Head of caudate nucleus (tissue), 42 donors: ENCODE results near the gene LIX1.
"Not testable (repeated sequence)": the region's sequence is repeated elsewhere in the genome, so short reads cannot be mapped to it uniquely, and the experiment has no call there.

Experiments
- DNase-seq, 42 donors: peaks; one replicate each; pipeline versions ENCODE4 v3.0.0 to v3.0.0-alpha.2; 2020 to 2021; ENCODE audit warnings: mixed read lengths in 7 of 42
- intact Hi-C: fragments of 100-400 bp; cut with DNase I; formaldehyde crosslinking; loops from one replicate; pipeline ENCODE4 v1.15.0; 2022

The LIX1 gene

DNA sequence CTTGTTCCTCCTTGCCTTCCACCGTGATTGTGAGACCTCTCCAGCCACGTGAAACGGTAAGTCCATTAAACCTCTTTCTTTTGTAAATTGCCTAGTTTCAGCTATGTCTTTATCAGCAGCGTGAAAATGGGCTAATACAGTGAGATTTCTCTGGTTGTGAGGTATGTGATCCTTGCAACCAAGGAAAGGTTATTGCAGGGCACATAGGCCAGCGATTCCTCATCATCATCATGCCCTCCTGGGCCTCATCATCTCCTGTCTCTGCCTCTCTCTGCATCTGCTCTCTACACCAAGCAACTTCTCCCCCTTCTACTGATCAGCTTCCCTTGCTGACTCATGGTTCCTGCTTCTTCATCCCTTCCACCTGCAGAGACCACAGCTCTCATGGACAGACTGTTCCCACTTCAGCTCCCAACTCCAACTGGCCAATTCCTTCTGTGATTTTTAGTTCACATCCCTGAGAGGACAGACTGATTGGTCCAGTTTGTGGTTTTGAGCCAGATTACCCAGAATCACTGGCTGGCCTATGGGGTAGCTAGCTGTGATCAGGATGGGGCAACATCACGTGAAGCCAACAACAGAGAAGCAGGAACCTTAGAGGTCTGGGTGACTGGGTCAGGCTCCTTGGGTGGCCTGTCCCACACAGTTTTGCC is 53.1 kb downstream of the LIX1 start:
- intact Hi-C loops: no loop called here
- DNase-seq: no peak

DNA sequence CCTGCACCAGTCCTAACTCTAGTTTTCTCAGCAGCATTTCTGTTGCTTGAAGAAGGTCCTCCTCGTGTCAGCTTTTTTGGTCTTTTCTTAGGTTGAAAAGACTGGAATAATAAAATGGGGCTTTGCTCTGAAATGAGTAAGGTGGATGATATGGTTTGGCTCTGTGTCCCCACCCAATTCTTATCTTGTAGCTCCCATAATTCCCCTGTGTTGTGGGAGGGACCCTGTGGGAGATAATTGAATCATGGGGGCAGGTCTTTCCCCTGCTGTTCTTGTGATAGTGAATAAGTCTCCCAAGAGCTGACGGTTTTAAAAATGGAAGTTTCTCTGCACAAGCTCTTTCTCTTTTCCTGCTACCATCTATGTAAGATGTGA is 53.6 kb downstream of the LIX1 start:
- no peak for DNase-seq
- intact Hi-C loops: no loop called here

DNA sequence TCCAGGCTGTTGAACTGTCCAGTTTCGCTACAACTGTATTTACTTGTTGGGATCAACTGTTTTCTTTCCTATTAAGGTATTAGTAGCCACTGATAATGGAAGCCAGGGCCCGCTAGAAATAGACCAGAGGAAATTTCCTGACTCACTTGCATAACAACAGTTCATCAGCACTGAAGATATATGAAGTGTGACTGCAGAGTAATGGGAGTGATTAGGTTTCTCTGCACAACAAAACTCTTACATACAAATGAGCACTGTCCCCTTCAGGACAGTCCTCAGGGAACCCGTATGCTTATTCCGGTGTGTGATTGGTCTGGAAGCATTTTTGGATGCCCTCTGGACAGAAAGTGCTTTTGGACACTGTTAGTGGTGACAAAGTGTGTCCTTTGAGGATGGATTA is 55.3 kb downstream of the LIX1 start:
- no peak for DNase-seq
- intact Hi-C loops: no loop called here

DNA sequence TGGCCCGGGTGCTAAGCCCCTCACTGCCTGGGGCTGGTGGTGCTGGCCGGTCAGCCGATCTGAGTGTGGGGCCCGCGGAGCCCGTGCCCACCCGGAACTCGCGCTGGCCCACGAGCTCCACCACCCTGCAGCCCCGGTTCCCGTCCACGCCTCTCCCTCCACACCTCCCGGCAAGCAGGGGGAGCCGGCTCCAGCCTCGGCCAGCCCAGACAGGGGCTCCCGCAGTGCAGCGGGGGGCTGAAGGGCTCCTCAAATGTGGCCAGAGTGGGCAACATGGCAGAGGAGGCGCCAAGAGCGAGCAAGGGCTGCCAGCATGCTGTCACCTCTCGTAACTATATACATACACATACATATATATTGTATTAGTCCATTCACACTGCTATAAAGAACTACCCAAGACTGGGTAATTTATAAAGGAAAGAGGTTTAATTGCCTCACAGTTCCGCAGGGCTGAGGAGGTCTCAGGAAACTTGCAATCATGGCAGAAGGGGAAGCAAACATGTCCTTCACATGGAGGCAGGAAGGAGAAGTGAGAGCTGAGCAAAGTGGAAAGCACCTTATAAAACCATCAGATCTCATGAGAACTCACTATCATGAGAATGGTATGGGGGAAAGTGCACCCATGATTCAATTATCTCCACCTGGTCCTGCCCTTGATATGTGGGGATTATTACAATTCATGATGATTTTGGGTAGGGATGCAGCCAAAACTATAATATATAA is 56.8 kb downstream of the LIX1 start:
- intact Hi-C loops: no loop called here
- no peak for DNase-seq

DNA sequence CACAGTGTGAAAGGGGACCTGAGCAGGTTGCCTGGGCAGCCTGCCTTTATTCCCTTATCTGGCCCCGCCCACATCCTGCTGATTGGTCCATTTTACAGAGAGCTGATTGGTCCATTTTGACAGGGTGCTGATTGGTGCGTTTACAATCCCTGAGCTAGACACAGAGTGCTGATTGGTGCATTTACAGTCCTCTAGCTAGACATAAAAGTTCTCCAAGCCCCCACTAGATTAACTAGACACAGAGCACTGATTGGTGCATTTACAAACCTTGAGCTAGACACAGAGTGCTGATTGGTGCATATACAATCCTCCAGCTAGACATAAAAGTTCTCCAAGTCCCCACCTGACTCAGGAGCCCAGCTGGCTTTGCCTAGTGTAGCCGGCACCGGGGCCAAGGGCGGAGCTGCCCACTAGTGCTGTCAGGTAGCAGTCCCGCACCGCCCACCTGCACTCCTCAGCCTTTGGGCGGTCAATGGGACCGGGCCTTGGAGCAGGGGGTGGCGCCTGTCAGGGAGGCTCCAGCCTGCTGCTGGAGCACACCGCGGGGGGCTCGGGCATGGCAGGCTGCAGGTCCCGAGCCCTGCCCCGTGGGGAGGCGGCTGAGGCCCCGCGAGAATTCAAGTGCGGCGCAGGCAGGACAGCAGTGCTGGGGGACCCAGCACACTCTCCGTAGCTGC is 57.5 kb downstream of the LIX1 start:
- intact Hi-C loops, DNase-seq: not testable (repeated sequence)

DNA sequence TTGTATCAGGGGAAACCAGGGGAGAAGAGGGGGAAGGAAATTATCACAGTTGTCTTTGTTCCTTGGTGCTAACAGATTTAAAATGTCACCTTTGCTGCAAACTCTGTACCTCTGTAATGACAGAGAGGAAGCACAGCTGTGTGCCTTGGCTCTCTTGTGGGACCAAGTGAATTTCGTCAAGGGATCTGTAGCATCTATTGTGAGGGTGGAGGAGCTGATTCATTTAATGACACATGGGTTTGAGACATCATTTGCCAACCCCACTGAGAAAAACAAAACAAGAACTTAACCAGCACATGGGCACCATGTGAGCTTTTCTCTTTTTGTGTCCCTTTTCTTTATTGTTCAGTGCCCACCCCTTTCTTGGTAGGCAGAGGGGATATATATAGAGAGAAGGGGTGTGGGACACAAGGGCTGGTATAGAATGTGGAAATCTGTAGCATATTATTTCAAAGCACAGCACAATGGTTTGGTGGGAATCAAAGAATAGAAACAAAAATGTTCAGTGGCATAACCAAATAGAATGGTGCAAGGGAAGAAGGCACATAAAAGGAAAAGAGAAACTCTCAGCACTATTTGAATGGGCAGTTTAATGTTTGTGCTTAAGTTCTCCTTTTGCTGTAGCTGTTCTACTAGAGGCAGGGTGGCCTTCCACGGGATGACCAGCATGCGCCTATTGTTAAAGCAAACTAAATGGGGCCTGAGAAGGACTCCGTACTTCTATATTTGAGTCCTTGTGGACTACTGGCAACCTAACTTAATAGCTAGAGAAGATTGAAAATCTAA is 63.3 kb downstream of the LIX1 start:
- intact Hi-C loops: no loop called here
- no peak for DNase-seq

DNA sequence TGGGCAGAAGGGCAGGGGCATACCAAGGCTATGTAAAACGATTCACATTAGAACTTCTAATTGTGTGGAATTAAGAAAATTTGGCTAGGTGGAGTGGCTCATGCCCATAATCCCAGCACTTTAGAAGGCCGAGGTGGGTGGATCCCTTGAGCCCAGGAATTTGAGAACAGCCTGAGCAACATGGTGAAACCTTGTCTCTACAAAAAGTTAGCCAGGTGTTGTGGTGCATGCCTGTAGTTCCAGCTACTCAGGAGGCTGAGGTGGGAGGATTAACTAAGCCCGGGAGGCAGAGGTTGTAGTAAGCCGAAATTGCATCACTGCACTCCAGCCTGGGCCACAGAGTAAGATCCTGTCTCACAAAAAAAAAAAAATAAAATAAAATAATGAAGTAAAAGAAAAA is 65.2 kb downstream of the LIX1 start:
- intact Hi-C loops: no loop called here
- no peak for DNase-seq

DNA sequence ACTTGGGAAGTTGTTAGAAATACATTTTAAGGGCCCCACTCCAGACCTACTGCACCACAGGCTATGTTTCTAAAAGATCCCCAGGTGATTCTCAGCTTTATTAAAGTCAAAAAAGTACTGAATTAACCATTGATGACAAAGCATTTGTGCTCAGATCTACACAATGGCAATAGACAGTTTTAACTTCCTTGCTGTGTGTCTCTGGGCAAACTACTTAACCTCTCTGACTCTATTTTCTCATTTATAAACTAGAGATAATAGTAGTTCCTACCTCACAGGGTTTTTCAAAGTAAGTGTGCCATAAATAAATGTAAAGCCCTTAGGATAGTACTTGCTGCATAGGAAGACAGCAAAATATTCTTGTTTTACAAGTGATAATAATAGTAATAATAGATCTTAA is 66.3 kb downstream of the LIX1 start:
- DNase-seq: no peak
- intact Hi-C loops: no loop called here

DNA sequence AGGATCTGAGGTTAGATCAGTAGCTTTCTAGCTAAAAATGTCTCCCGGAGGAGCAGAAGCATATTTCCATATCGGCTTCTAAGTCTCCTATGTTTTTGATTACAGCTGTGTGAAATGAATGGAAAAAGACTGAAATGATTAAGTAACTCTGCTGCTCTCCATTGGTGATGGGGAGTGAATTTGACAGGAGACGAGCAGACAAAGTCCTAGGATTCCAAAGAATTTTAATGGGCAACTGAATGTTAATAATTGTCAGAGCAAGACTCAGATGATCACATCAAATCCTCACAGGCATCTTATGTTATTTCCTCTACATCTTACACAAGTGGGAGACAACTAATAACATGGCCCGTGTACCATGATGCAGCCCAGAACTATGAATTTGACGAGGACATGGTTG is 66.8 kb downstream of the LIX1 start:
- intact Hi-C loops: no loop called here
- DNase-seq: no peak

DNA sequence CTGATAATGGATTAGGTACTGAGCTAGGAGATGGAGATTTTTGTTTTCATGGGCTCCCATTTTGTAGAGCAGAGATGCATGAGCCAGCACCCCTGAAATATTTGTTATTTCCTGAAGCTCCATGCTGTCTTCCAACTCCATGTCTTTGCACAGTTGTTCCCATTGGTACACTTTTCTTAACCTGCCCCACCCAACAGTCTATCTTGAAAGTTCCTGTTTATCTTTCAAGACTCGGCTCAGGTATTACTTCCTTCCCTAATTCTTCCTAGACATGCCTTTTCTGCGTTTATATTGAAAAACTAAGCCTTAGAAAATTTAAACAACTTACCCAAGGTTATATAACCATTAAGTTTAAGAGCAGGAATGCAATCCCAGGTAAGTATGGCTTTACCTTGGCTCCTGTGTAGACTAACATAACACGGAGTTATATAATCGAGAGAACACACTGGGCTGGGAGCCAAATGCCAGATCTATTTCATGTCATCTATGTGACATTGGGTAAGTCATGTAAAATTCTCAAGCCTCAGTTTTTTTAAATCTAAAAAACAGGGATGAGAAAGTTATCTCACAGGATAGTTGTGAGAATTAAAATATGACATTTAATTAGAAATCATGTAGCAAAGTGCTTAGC is 67.4 kb downstream of the LIX1 start:
- DNase-seq: no peak

DNA sequence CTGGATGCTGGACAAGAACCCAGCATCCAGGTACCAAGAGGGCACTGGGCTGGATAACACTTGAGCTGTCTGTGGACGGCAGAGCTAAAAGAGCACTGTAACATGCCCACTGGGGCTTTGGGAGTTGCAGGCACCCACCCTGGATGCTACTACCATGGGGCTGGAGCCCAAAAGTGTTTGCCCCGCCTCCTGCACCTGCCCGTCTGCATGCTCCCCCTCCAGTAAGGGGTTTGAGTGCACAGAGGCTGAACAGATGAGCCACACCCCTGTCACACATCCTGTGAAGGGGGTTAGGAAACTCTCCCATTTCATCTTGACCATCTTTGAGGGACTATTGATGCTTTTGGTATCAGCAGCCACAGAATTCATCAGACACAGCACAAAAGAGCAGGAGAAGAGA is 69.0 kb downstream of the LIX1 start:
- no peak for DNase-seq
- intact Hi-C loops: no loop called here

More for the DNA sequence above, 67.4 kb downstream of the LIX1 start:
- intact Hi-C loops: no loop called here

DNA sequence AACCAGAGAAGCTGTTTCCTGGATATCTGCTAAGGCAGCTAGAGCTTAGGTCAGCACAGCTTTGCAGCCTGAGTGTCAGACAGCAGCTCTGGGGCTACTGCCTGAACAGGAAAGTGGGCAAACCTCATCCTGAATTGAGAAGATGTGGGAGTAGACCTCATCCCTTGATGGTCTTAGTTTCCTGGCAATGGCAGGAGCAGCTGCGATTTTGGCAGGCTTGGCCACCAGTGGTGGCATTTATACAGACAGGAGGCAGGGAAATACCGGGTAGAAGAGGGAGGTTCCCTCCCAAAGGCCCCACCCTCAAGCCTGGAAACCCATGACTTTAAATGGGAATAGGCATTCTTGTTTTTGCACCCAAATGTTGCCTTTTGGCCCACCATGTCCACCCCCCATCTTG is 69.7 kb downstream of the LIX1 start:
- intact Hi-C loops: no loop called here
- no peak for DNase-seq

DNA sequence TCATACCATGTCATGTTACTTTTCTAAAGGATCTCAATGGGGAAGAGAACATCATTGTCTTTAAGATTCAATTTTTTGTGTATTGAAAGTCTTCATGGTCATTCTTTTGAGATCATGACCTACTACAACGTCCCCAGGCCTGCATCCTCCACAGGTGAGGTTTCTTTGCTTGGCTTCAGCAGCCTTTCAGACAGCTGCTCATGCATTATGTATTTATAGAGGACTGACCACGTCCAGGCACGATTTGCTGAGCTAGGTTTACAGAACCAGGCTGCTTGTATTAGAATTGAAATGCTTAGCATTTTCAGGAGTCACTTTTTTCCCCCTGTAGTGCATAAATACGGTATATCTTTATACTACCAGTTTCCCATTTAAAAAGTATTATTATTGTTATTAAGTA is 70.4 kb downstream of the LIX1 start:
- DNase-seq: no peak
- intact Hi-C loops: no loop called here

DNA sequence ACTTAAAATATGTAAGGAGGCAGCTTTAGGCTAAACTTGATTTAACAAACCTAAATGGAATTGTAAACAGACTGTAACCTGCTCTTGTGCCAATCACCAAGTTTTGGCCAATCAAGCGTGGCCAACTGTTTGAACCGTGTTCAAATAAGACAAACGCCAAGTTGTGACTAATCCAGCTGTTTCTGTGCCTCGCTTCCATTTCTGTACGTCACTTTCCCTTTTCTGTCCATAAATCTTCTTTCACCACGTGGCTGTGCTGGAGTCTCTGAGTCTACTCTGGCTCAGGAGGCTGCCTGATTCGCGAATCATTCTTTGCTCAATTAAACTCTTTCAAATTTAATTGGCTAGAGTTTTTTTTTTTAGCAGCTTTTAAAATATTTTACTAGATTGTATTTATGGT is 71.3 kb downstream of the LIX1 start:
- intact Hi-C loops: no loop called here
- DNase-seq: peak in 20 of 42 donors; percentile 4 to 69 (median 32)

DNA sequence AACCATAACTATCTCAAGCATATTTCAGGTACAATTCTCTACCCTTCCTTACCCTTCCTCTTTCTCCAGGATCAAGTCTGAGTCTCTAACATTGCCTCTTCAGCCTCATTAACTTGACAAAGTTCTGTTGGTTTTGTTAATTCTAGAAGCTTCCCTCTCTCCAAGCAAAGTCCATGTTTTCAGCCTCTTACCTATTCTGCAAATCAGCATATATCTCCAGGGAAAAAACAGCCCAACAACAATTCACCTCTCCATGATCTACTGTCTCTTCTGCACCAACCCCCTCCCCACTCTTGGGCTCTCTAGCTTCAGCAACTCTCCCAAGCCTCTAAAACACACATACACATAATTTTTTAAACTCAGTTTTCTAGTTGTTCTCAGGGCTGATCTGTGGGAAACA is 72.2 kb downstream of the LIX1 start:
- intact Hi-C loops: no loop called here
- no peak for DNase-seq

DNA sequence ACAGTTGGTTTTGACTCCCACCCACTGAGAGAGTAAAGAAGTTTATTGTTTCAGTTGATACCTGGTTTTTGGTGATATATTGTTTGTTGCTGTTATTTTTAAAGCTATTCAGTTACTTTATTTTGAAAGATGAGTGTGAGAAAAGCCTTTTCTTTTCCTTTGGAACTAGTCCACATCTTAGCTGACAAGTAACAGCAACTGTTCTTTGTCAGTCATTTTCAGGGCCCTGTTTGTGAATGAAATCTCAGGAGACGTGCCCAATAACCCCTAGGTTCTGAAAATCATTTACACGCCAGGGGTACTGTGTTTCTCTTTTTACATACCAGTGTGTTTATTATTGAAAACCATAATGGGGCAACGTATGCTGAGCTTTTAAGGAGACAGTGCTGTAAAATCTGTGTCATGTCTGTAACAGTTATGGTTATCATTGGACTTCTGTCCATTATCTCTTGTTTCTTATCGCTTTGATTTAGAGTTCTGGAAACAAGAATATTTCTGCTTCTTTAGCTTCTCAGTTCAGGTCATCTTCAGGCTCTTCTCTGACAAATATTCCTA is 75.0 kb downstream of the LIX1 start:
- intact Hi-C loops: no loop called here
- no peak for DNase-seq

DNA sequence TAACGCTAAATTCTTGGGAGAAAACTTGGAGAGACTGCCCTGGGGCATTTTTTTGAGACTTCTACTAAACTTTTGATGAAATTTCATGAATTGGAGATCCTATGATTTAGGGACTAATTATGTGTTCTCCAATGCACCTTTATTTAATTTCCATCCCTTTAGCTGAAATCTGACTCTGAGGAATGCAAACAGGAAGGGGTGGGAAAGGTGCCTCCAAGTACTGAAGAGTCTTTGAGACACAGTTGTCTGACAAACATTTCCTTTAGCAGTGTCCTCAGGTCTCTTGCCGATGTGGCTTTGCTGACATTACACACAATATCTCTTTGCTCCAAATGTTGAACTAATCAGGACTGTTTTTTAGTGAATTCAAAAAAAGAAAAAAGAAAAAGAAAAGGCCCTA is 76.9 kb downstream of the LIX1 start:
- DNase-seq: no peak
- intact Hi-C loops: no loop called here

DNA sequence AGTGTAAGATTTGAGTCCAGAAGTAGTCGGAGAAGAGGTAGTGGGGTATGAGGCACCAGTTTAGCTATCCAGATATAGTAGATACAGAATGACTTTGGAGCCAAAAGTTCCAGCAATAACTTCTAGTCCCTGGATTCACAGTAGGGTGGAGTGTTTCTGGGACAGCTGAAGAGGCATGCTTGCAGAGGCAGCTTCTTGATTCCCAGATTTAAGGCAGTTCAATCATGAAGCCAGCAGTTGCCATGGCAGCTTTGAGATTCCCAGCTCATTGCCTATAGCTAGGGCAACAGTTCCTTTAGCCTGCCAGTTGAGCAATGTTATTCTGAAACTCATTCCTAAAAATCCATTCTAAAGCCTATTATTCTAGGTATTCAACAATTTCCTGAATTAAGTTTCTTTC is 79.2 kb downstream of the LIX1 start:
- intact Hi-C loops: no loop called here
- DNase-seq: peak in 19 of 42 donors; percentile 7 to 66 (median 24)

DNA sequence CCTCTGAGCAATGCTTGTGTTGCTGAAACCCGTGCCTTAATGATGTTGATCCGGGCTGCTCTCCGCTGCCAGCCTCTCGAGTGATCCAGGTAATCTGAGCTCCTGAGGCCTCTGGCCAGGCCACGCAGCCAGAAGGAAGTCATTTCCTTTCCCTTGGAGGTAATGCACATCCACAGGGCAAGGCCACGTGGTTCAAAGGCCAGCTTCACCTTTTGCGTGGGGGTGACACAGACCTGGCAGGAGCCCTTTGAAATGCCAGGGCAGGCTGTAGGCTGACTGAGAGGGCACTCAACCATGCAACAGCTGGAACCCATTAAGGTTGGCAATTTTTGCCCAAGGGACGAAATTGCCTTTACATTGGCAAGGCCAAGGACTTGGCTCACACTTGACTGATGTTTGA is 80.4 kb downstream of the LIX1 start:
- no peak for DNase-seq
- intact Hi-C loops: no loop called here
